Liver (tissue), 9 donors: ENCODE measurements around the gene MSI2. TPM values are rescaled to one million over a fixed set of nuclear protein-coding genes. Genes with fewer than 3 reads are reported as not detected.

ENCODE experiments used
- DNase-seq: peaks from one replicate; pipeline ENCODE4 v3.0.0-alpha.2; 2017; ENCODE audit warnings: low spot score
- H3K27ac ChIP-seq, 2 donors: one replicate each; pipeline ENCODE4 v1.7.0; 2013; ENCODE audit warnings: inconsistent platforms in 2 of 2, low read length in 2 of 2, control low read depth in 1 of 2, low read depth in 1 of 2, mild to moderate bottlenecking in 1 of 2
- H3K27me3 ChIP-seq, 4 donors: one replicate each; pipeline versions ENCODE4 v1.6.1 to v1.7.0; 2013; ENCODE audit warnings: low read length in 3 of 4, inconsistent platforms in 1 of 4, mild to moderate bottlenecking in 1 of 4, moderate library complexity in 1 of 4; ENCODE audit not compliant: control insufficient read depth in 4 of 4, insufficient read depth in 4 of 4
- H3K36me3 ChIP-seq, 4 donors: one replicate each; pipeline versions ENCODE4 v1.6.1 to v1.7.0; 2013; ENCODE audit warnings: low read length in 3 of 4, mild to moderate bottlenecking in 3 of 4, low read depth in 1 of 4, moderate library complexity in 1 of 4; ENCODE audit not compliant: control insufficient read depth in 4 of 4, insufficient read depth in 3 of 4
- H3K4me1 ChIP-seq, 4 donors: one replicate each; pipeline versions ENCODE4 v1.6.1 to v1.7.0; 2013; ENCODE audit warnings: low read length in 3 of 4, mild to moderate bottlenecking in 3 of 4, moderate library complexity in 1 of 4; ENCODE audit not compliant: control insufficient read depth in 4 of 4, insufficient read depth in 4 of 4
- H3K4me3 ChIP-seq, 3 donors: one replicate each; pipeline versions ENCODE4 v1.6.1 to v1.7.0; 2013; ENCODE audit warnings: low read length in 3 of 3, control low read depth in 1 of 3, low read depth in 1 of 3, mild to moderate bottlenecking in 1 of 3
- H3K9ac ChIP-seq, 2 donors: one replicate each; pipeline ENCODE4 v1.7.0; 2013; ENCODE audit warnings: low read length in 2 of 2, mild to moderate bottlenecking in 2 of 2, moderate library complexity in 2 of 2, control low read depth in 1 of 2, low read depth in 1 of 2
- H3K9me3 ChIP-seq, 4 donors: one replicate each; pipeline versions ENCODE4 v1.6.1 to v1.7.0; 2013; ENCODE audit warnings: low read length in 3 of 4; ENCODE audit not compliant: control insufficient read depth in 4 of 4
- ATF3 ChIP-seq: IDR thresholded peaks from 2 replicates; pipeline ENCODE4 v1.6.1; 2016; ENCODE audit warnings: antibody characterized with exemption
- CTCF ChIP-seq: fragments of 150-350 bp; IDR thresholded peaks from 2 replicates; pipeline ENCODE4 v1.5.1; 2017; ENCODE audit warnings: improper control_type of control experiment, low read depth, low read length; ENCODE audit not compliant: missing input control
- EGR1 ChIP-seq, 2 donors: IDR thresholded peaks; 2 replicates each; pipeline ENCODE4 v1.6.1; 2016 to 2018; ENCODE audit warnings: antibody characterized with exemption in 2 of 2, low read depth in 2 of 2
- FOXA2 ChIP-seq: IDR thresholded peaks from 2 replicates; pipeline ENCODE4 v1.6.1; 2016; ENCODE audit warnings: antibody characterized with exemption
- JUND ChIP-seq, 2 donors: IDR thresholded peaks; 2 replicates each; pipeline ENCODE4 v1.6.1; 2016; ENCODE audit warnings: antibody characterized with exemption in 2 of 2
- MAX ChIP-seq: IDR thresholded peaks from 2 replicates; pipeline ENCODE4 v1.6.1; 2016; ENCODE audit warnings: antibody characterized with exemption
- NR2F2 ChIP-seq: IDR thresholded peaks from 2 replicates; pipeline ENCODE4 v1.6.1; 2016; ENCODE audit warnings: antibody characterized with exemption
- RAD21 ChIP-seq, 2 donors: IDR thresholded peaks; 2 replicates each; pipeline ENCODE4 v1.6.1; 2016; ENCODE audit warnings: antibody characterized with exemption in 2 of 2, mild to moderate bottlenecking in 2 of 2
- REST ChIP-seq: IDR thresholded peaks from 2 replicates; pipeline ENCODE4 v1.6.1; 2016; ENCODE audit warnings: antibody characterized with exemption, mild to moderate bottlenecking
- RXRA ChIP-seq, 2 donors: IDR thresholded peaks; 2 replicates each; pipeline ENCODE4 v1.6.1; 2017 to 2018; ENCODE audit warnings: antibody characterized with exemption in 2 of 2, mild to moderate bottlenecking in 1 of 2
- SP1 ChIP-seq: IDR thresholded peaks from 2 replicates; pipeline ENCODE4 v1.6.1; 2018; ENCODE audit warnings: antibody characterized with exemption, mild to moderate bottlenecking
- ZBTB33 ChIP-seq: IDR thresholded peaks from 2 replicates; pipeline ENCODE4 v1.6.1; 2016; ENCODE audit warnings: antibody characterized with exemption
- WGBS: extraction: QIAGEN DNeasy Blood & Tissue Kit; methylation state at CpG from one replicate; pipeline ENCODE4 v1.1.7; 2013; 5-methylcytosine and 5-hydroxymethylcytosine counted together
- polyA plus RNA-seq, 2 donors: library from polyadenylated mRNA; stranded (reverse) in 1 of 2; unstranded in 1 of 2; fragments of 200-250 nt in 1 of 2; fragments of >200 nt in 1 of 2; fragmentation: Nextera tagmentation in 1 of 2; extraction: Ambion mirVana in 1 of 2; gene quantifications; one replicate each; pipeline versions ENCODE4 v1.2.1 to v1.2.3, GENCODE V29; 2013 to 2015
- total RNA-seq, 2 donors: library from RNA; depleted of rRNA; stranded (reverse); fragments of >200 nt; gene quantifications; one replicate each; pipeline ENCODE4 v1.2.3, GENCODE V29; 2014
- donor health status: healthy.
- donor health status: healthy.
- donor health status: healthy.
- donor health status: healthy.
- donor health status: healthy.

MSI2 gene
- total and polyA plus RNA-seq, 4 donors: 5.7 to 15.6 (median 9.2) TPM

- Histone ChIP-seq H3K4me1 (no peaks in the 10 kb centered on the region), H3K9ac (no peak overlapping the region), H3K27ac (no peak overlapping the region), H3K36me3 (no peaks in the 10 kb centered on the region), H3K27me3 (peaks cover 0 to 2% (median 0%) of the 10 kb centered on the region in 4 donors), H3K4me3 (no peak overlapping the region), H3K9me3 (no peaks in the 10 kb centered on the region)
- WGBS: 84% methylated on average over 3 of the region's 3 CpGs
- TF ChIP-seq ATF3: no peak
- DNase-seq: no peak
These were observed 15.7 kb upstream of the MSI2 start for GRCh38 chr17:57240648-57241047.

- Histone ChIP-seq H3K27me3 (peaks cover 0 to 2% (median 0%) of the 10 kb centered on the region in 4 donors), H3K4me1 (no peaks in the 10 kb centered on the region), H3K4me3 (no peak overlapping the region), H3K27ac (no peak overlapping the region), H3K9ac (no peak overlapping the region), H3K9me3 (no peaks in the 10 kb centered on the region), H3K36me3 (no peaks in the 10 kb centered on the region)
- WGBS: 73% methylated on average over 7 of the region's 7 CpGs
- TF ChIP-seq MAX (no peak), REST (no peak), CTCF (peak; percentile 3)
- DNase-seq: no peak
These were observed 14.2 kb upstream of the MSI2 start for GRCh38 chr17:57242148-57242547.

- no peaks in the 10 kb centered on the region for H3K36me3 ChIP-seq
- no peaks in the 10 kb centered on the region for H3K9me3 ChIP-seq
- WGBS: 15% methylated on average over 13 of the region's 13 CpGs
- H3K4me3 ChIP-seq: no peak overlapping the region
- H3K4me1 ChIP-seq: no peaks in the 10 kb centered on the region
- no peak overlapping the region for H3K27ac ChIP-seq
- peaks cover 0 to 2% (median 0%) of the 10 kb centered on the region in 4 donors for H3K27me3 ChIP-seq
- no peak overlapping the region for H3K9ac ChIP-seq
- DNase-seq: peak; percentile 79
- TF ChIP-seq RAD21 (IDR thresholded peaks at IDR 0.05) (peak; percentile 99), EGR1 (IDR thresholded peaks at IDR 0.05; ENCODE audit: low read depth in 2 of 2) (no peak), JUND (IDR thresholded peaks at IDR 0.05) (no peak), SP1 (no peak), FOXA2 (no peak), MAX (no peak), ZBTB33 (no peak), CTCF (peak; percentile 100), NR2F2 (peak; percentile 29), REST (no peak), RXRA (IDR thresholded peaks at IDR 0.05) (peak in 1 of 2 donors; percentile 53)
These were observed 13.1 kb upstream of the MSI2 start for GRCh38 chr17:57243171-57243622.
